ENCODE data around the gene CADM1. TPM values are rescaled to one million over a fixed set of nuclear protein-coding genes. Genes with fewer than 3 reads are reported as not detected.

The CADM1 gene
- total and polyA plus RNA-seq, 2 donors (not counting 3 experiments of a cell fraction or from before 2014, with no cell fraction given): 0.52 to 2.6 TPM

DNA sequence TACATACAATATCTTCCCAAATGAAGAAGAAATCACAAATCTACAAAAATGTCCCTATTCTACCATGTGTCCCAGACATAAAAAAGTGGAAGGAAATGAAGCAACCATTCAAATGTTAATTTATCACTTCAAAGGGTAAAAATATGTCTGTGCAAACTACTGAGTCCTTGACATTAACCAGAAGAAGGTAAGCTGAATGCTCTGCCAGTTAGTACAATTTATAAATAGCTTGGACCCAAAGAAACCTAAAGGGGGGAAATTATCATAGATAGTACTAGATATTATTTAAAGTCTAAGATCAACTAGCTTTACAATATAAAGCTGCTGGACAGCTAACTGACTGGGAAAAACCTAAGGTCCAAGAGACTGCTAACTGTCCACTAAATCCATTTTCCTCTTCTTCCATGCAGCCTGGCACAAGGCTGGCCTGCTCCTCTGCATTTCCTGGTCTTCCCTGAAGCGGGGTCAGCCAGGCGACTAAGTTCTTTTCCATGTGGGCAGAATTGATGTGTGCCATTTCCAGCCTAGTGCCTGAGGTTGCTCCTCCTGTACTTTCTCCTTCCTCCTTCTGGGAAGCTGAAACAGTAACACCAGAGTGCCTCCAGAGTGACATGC lies 190.9 kb downstream of the CADM1 start:
- no peaks in the 10 kb centered on the region for H3K27me3 ChIP-seq (ENCODE audit: control insufficient read depth in 2 of 2, insufficient read depth in 2 of 2, low read length in 2 of 2)
- no peak overlapping the region for H2AFZ ChIP-seq (ENCODE audit: low read depth, low read length)
- H3K4me1 ChIP-seq (ENCODE audit: control insufficient read depth, extremely low read depth, insufficient read depth, low read length): no peaks in the 10 kb centered on the region
- no peak overlapping the region for H3K4me3 ChIP-seq (replicated peaks in 1 of 3; ENCODE audit: insufficient read depth in 1 of 3, low read depth in 1 of 3, low read length in 3 of 3)
- H3K36me3 ChIP-seq (ENCODE audit: control insufficient read depth in 2 of 2, extremely low read depth in 1 of 2, insufficient read depth in 2 of 2, low read length in 2 of 2): no peaks in the 10 kb centered on the region
- H4K20me1 ChIP-seq (replicated peaks; ENCODE audit: control insufficient read depth, extremely low read depth, insufficient read depth, low read length): no peaks in the 10 kb centered on the region
- no peak overlapping the region for H3K4me2 ChIP-seq (ENCODE audit: insufficient read depth, low read length)
- no peaks in the 10 kb centered on the region for H3K9me3 ChIP-seq (replicated peaks; ENCODE audit: control insufficient read depth, insufficient read depth, low read length)
- H3K9ac ChIP-seq (replicated peaks; ENCODE audit: extremely low read depth, insufficient read depth, low read length): no peak overlapping the region
- H3K79me2 ChIP-seq (ENCODE audit: control insufficient read depth, insufficient read depth, low read length): no peaks in the 10 kb centered on the region
- ChIA-PET CTCF (interaction anchor here (1.0 kb wide), 1 partner anchor 9 kb away, joined by 3 read pairs; no protein-coding TSS in a partner anchor), POLR2A (no interaction called here)
- H3K9me1 ChIP-seq (replicated peaks; ENCODE audit: control insufficient read depth, extremely low read depth, insufficient read depth, low read length): no peaks in the 10 kb centered on the region
- no TSS peak for BruUV-seq (replicated peaks)
- H3K27ac ChIP-seq (ENCODE audit: insufficient read depth, low read depth, low read length): no peak overlapping the region
- intact Hi-C loops (cut with micrococcal nuclease): no loop called here
- TF ChIP-seq JUN (IDR thresholded peaks at IDR 0.05; ENCODE audit: borderline replicate concordance, insufficient read depth, insufficient read length, low read depth) (no peak), FOS (IDR thresholded peaks at IDR 0.05; ENCODE audit: borderline replicate concordance, insufficient read depth, low read length) (no peak), POLR2A (IDR thresholded peaks at IDR 0.05; ENCODE audit: low read depth, low read length) (no peak), GATA2 (IDR thresholded peaks at IDR 0.05; ENCODE audit: insufficient read depth, insufficient read length, low read depth, low read length) (no peak), POLR2AphosphoS5 (IDR thresholded peaks at IDR 0.05; ENCODE audit: insufficient read depth, low read depth, low read length) (no peak), EZH2 (IDR thresholded peaks at IDR 0.05; ENCODE audit: borderline replicate concordance, low read depth, low read length, severe bottlenecking) (no peak), MYC (IDR thresholded peaks at IDR 0.05; ENCODE audit: low read depth, low read length) (no peak)
- TF ChIP-seq, protein P1, sequence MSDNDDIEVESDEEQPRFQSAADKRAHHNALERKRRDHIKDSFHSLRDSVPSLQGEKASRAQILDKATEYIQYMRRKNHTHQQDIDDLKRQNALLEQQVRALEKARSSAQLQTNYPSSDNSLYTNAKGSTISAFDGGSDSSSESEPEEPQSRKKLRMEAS (IDR thresholded peaks at IDR 0.05; ENCODE audit: insufficient read depth, insufficient read length): no peak
- TF ChIP-seq, protein P2, sequence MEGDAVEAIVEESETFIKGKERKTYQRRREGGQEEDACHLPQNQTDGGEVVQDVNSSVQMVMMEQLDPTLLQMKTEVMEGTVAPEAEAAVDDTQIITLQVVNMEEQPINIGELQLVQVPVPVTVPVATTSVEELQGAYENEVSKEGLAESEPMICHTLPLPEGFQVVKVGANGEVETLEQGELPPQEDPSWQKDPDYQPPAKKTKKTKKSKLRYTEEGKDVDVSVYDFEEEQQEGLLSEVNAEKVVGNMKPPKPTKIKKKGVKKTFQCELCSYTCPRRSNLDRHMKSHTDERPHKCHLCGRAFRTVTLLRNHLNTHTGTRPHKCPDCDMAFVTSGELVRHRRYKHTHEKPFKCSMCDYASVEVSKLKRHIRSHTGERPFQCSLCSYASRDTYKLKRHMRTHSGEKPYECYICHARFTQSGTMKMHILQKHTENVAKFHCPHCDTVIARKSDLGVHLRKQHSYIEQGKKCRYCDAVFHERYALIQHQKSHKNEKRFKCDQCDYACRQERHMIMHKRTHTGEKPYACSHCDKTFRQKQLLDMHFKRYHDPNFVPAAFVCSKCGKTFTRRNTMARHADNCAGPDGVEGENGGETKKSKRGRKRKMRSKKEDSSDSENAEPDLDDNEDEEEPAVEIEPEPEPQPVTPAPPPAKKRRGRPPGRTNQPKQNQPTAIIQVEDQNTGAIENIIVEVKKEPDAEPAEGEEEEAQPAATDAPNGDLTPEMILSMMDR (IDR thresholded peaks at IDR 0.05; ENCODE audit: extremely low read depth in 1 of 2, insufficient read depth in 1 of 2, low read depth in 1 of 2, low read length in 2 of 2): no peak
- DNase-seq (ENCODE audit: low read depth, low spot score) (no peak), FAIRE-seq (no peak)
- dilution Hi-C loops (cut with MboI; ENCODE audit: extremely low pct_ligation_motif_present, low sequenced_read_pairs): no loop called here
